IMR-90 (cell line): ENCODE measurements around the gene IQSEC3.
A peak's percentile ranks its signal among the peaks of the same experiment; 100 is the strongest.

Source experiments
- BHLHE40 ChIP-seq: fragments of 150-350 bp; IDR thresholded peaks from 2 replicates; pipeline ENCODE4 v1.6.1; 2016; ENCODE audit warnings: mild to moderate bottlenecking, low read depth, low read length
- CEBPB ChIP-seq: IDR thresholded peaks from 2 replicates; pipeline ENCODE4 v1.6.1; 2012; ENCODE audit warnings: low read depth, low read length, improper control_type of control experiment
- CHD1 ChIP-seq: IDR thresholded peaks from 2 replicates; pipeline ENCODE4 v1.6.1; 2012; ENCODE audit warnings: low read depth, low read length, improper control_type of control experiment
- CTCF ChIP-seq: conservative IDR thresholded peaks from 2 replicates; pipeline ENCODE4 v1.5.1; 2012; ENCODE audit warnings: mild to moderate bottlenecking, low read depth, low read length, improper control_type of control experiment
- ELK1 ChIP-seq: fragments of 150-350 bp; IDR thresholded peaks from 2 replicates; pipeline ENCODE4 v1.6.1; 2016; ENCODE audit warnings: low read depth, mild to moderate bottlenecking, low read length, moderate library complexity, borderline replicate concordance
- MAFK ChIP-seq: IDR thresholded peaks from 2 replicates; pipeline ENCODE4 v1.6.1; 2012; ENCODE audit warnings: low read depth, low read length, improper control_type of control experiment
- MAZ ChIP-seq: IDR thresholded peaks from 2 replicates; pipeline ENCODE4 v1.6.1; 2012; ENCODE audit warnings: low read depth, mild to moderate bottlenecking, low read length, improper control_type of control experiment, moderate library complexity, borderline replicate concordance
- POLR2A ChIP-seq: IDR thresholded peaks from 2 replicates; pipeline ENCODE4 v1.6.1; 2012; ENCODE audit warnings: mild to moderate bottlenecking, low read depth, low read length
- RAD21 ChIP-seq: IDR thresholded peaks from 2 replicates; pipeline ENCODE4 v1.6.1; 2012; ENCODE audit warnings: low read length, improper control_type of control experiment
- SMC3 ChIP-seq: fragments of 150-350 bp; IDR thresholded peaks from 2 replicates; pipeline ENCODE4 v1.6.1; 2016; ENCODE audit warnings: low read depth, mild to moderate bottlenecking, antibody characterized with exemption, low read length, moderate library complexity
- USF2 ChIP-seq: fragments of 150-350 bp; IDR thresholded peaks from 2 replicates; pipeline ENCODE4 v1.6.1; 2017; ENCODE audit warnings: mild to moderate bottlenecking, antibody characterized with exemption, low read length, low read depth

DNA sequence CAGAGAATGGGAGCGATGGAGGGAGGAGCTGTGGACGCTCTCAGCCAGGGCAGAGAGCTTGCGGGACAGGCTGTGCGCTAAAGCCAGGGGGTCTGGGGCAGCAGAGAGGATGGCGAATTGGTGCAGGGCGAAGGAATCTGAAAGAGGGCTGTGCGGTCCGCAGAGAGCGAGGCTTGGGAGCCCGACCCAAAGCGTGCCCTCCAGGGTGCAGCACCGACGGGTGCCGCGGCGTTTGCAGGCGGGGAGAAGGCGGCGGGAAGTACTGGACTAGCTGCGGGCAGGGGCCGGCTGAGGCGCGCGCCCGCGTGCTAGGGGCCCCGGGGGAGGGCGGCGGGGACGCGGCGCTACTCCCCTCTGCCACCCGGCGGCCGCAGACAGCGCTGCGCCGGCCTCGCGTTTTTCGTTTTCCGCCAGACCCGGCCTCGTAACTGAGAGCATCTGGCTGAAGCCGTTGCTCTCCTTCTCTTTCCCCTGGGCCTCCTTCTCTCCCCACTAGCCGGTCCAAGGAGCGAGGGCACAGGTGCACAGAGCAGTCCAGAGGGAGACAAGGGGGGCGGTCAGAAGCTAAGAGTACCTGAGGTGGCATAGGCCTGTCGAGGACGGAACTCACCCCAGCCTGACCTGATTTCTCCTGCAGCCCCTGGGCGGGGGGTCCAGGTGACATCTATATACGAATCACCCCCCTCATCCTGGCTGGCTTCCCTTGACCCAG is 122.5 kb downstream of the IQSEC3 start:
- no peak for TF ChIP-seq MAFK
- TF ChIP-seq CTCF: peak; percentile 85
- no peak for TF ChIP-seq CHD1
- no peak for TF ChIP-seq BHLHE40
- TF ChIP-seq USF2: no peak
- no peak for TF ChIP-seq ELK1
- peak; percentile 80; the same call in 1 of the 2 replicates for TF ChIP-seq MAZ
- peak; percentile 71 for TF ChIP-seq RAD21
- no peak for TF ChIP-seq POLR2A
- TF ChIP-seq SMC3: peak; percentile 78
- no peak for TF ChIP-seq CEBPB
